ENCODE measurements around the gene ADAMTS19.

Gene ADAMTS19

DNA sequence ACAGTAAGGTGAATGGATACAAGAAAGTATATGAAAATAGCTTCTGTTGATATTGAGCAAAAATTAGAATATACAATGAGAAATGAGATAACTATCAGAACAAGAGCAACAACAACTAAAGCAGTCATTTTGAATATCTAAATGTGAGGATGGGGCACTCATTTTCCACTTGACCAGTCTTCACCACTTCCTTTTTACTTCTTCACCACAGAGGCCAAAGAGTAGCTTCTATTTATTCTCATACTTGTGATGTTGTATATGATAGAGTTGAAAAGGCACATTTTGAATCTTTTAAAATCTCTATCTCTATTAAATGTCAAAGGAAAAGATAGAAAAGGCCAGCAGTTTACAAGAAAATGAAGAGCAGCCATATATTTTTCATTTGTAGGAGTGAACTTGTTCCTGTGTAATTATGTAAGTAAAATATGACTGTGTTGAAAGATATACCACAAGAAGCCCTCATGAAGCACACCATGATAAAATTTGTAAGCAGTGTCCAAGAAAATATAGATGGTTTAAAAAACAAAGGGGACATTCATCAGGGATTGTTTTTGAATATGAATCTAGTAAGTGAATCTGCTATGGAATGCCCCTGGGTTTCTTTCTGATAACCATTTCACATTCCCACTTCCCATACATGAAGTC lies 39.2 kb downstream of the ADAMTS19 start:
- Histone ChIP-seq H3K36me3 (ENCODE audit: control insufficient read depth, insufficient read depth, low read length) (no peaks in the 10 kb centered on the region), H3K27me3 (replicated peaks; ENCODE audit: control insufficient read depth, insufficient read depth, low read length) (no peaks in the 10 kb centered on the region), H3K4me3 (replicated peaks; ENCODE audit: low read depth, low read length) (no peak overlapping the region)
- TF ChIP-seq, protein P1, sequence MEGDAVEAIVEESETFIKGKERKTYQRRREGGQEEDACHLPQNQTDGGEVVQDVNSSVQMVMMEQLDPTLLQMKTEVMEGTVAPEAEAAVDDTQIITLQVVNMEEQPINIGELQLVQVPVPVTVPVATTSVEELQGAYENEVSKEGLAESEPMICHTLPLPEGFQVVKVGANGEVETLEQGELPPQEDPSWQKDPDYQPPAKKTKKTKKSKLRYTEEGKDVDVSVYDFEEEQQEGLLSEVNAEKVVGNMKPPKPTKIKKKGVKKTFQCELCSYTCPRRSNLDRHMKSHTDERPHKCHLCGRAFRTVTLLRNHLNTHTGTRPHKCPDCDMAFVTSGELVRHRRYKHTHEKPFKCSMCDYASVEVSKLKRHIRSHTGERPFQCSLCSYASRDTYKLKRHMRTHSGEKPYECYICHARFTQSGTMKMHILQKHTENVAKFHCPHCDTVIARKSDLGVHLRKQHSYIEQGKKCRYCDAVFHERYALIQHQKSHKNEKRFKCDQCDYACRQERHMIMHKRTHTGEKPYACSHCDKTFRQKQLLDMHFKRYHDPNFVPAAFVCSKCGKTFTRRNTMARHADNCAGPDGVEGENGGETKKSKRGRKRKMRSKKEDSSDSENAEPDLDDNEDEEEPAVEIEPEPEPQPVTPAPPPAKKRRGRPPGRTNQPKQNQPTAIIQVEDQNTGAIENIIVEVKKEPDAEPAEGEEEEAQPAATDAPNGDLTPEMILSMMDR (IDR thresholded peaks at IDR 0.05; ENCODE audit: insufficient read depth, low read length, poor library complexity, severe bottlenecking), result no peak
- no peak for DNase-seq (ENCODE audit: extremely low read depth, insufficient read length)

DNA sequence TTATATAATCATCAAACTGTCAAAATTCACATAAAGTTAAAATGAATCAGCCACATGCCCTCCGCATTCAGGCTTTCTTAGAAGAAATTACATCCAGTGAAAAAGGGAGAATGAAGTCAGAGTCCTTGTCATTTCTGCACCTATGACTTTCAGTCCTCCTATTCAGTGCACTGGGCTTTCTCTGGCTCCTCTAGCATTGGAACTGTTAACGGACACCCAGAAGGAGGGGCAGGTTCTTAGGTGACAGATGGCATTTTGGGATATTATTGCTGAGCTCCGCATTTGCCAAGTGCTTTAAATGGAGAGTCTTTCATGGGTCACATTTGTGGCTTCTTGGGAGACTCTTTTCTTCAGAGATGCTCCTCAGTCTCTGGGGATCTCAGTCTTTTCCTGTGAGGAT lies 40.0 kb downstream of the ADAMTS19 start:
- H3K27me3 ChIP-seq (replicated peaks; ENCODE audit: control insufficient read depth, insufficient read depth, low read length), result no peaks in the 10 kb centered on the region
- TF ChIP-seq, protein P1 (IDR thresholded peaks at IDR 0.05; ENCODE audit: insufficient read depth, low read length, poor library complexity, severe bottlenecking), result no peak
- no peak for DNase-seq (ENCODE audit: extremely low read depth, insufficient read length)
- H3K4me3 ChIP-seq (replicated peaks; ENCODE audit: low read depth, low read length), result no peak overlapping the region
- no peaks in the 10 kb centered on the region for H3K36me3 ChIP-seq (ENCODE audit: control insufficient read depth, insufficient read depth, low read length)

DNA sequence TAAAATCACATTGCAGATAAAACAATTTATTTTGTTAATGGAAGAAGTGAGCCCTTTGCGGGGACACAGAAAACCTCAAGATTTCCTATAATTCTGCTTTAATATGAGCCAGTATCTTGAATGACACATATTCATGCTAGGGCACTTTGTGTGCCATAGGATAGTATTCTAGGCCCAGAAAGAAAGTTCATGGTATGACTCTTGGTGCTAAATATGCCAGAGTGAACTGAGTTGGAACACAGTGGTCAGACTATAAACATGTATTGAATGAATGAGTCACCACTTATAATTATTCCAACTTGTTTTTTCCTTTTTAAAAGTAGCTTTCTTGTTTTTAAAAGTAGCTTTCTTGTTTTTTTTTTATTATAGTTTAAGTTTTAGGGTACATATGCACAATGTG lies 46.0 kb downstream of the ADAMTS19 start:
- Histone ChIP-seq H3K36me3 (ENCODE audit: control insufficient read depth, insufficient read depth, low read length) (no peaks in the 10 kb centered on the region), H3K4me3 (replicated peaks; ENCODE audit: low read depth, low read length) (no peak overlapping the region), H3K27me3 (replicated peaks; ENCODE audit: control insufficient read depth, insufficient read depth, low read length) (no peaks in the 10 kb centered on the region)
- no peak for DNase-seq (ENCODE audit: extremely low read depth, insufficient read length)
- TF ChIP-seq, protein P1 (IDR thresholded peaks at IDR 0.05; ENCODE audit: insufficient read depth, low read length, poor library complexity, severe bottlenecking), result no peak

DNA sequence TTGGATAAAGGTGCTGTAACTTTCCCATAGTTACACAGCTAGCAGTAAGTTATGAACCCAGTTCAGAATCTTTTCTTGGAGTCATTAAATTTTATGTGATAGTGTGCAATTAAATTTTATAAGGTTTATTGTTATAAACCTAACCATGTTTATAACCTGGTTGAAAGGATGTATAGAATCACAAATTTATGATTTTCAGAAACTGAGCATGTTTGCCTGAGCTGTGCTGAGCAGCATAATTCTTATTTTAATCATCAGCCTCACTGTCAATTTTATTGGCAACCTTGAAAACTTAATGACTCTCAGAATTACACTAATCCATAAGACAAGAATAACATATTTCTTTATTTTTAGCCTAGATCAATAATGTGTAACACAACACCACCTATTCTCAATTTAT lies 46.9 kb downstream of the ADAMTS19 start:
- H3K4me3 ChIP-seq (replicated peaks; ENCODE audit: low read depth, low read length), result no peak overlapping the region
- no peaks in the 10 kb centered on the region for H3K27me3 ChIP-seq (replicated peaks; ENCODE audit: control insufficient read depth, insufficient read depth, low read length)
- TF ChIP-seq, protein P1 (IDR thresholded peaks at IDR 0.05; ENCODE audit: insufficient read depth, low read length, poor library complexity, severe bottlenecking), result no peak
- DNase-seq (ENCODE audit: extremely low read depth, insufficient read length), result no peak
- H3K36me3 ChIP-seq (ENCODE audit: control insufficient read depth, insufficient read depth, low read length), result no peaks in the 10 kb centered on the region

GRCh38 chr5:129507527-129507926 lies 47.4 kb downstream of the ADAMTS19 start:
- DNase-seq (ENCODE audit: extremely low read depth, insufficient read length), result no peak
- Histone ChIP-seq H3K36me3 (ENCODE audit: control insufficient read depth, insufficient read depth, low read length) (no peaks in the 10 kb centered on the region), H3K27me3 (replicated peaks; ENCODE audit: control insufficient read depth, insufficient read depth, low read length) (no peaks in the 10 kb centered on the region), H3K4me3 (replicated peaks; ENCODE audit: low read depth, low read length) (no peak overlapping the region)
- TF ChIP-seq, protein P1 (IDR thresholded peaks at IDR 0.05; ENCODE audit: insufficient read depth, low read length, poor library complexity, severe bottlenecking), result no peak

- no peak overlapping the region for H3K4me3 ChIP-seq (replicated peaks; ENCODE audit: low read depth, low read length)
- DNase-seq (ENCODE audit: extremely low read depth, insufficient read length), result no peak
- TF ChIP-seq, protein P1 (IDR thresholded peaks at IDR 0.05; ENCODE audit: insufficient read depth, low read length, poor library complexity, severe bottlenecking), result no peak
- no peaks in the 10 kb centered on the region for H3K36me3 ChIP-seq (ENCODE audit: control insufficient read depth, insufficient read depth, low read length)
- H3K27me3 ChIP-seq (replicated peaks; ENCODE audit: control insufficient read depth, insufficient read depth, low read length), result no peaks in the 10 kb centered on the region
Measured at GRCh38 chr5:129508606-129509005, 48.5 kb downstream of the ADAMTS19 start.
